Common myeloid progenitor, CD34-positive (primary cell): ENCODE measurements around the gene ASCC1.

Experiments used
- CTCF ChIA-PET: fragments of 350-600 bp; sonication (Branson Sonifier 250); formaldehyde crosslinking; loops from one replicate; lab custom pipeline; 2021; ENCODE audit warnings: antibody characterized with exemption; lab: Charles Lee
- POLR2A ChIA-PET: fragments of 350-600 bp; sonication (Branson Sonifier 250); formaldehyde crosslinking; loops from one replicate; lab custom pipeline; 2021; ENCODE audit warnings: antibody characterized with exemption; lab: Charles Lee
- DNase-seq, 3 donors: peaks; one replicate each; pipeline versions ENCODE4 v3.0.0 to v3.0.0-alpha.2; 2013
- H3K27ac ChIP-seq, 2 experiments: 1 replicate in 1 of 2; 2 replicates in 1 of 2; pipeline ENCODE4 v1.7.0; 2013; ENCODE audit warnings: inconsistent platforms in 2 of 2, low read length in 2 of 2, mild to moderate bottlenecking in 2 of 2, low read depth in 1 of 2, moderate library complexity in 1 of 2; ENCODE audit not compliant: severe bottlenecking in 2 of 2, insufficient read depth in 1 of 2, poor library complexity in 1 of 2
- H3K27me3 ChIP-seq, 5 experiments: replicated peaks in 2 of 5; 1 replicate in 3 of 5; 2 replicates in 2 of 5; pipeline versions ENCODE4 v1.6.1 to v1.7.0; 2013; ENCODE audit warnings: low read length in 4 of 5, mild to moderate bottlenecking in 2 of 5, moderate library complexity in 2 of 5, inconsistent platforms in 1 of 5; ENCODE audit not compliant: insufficient read depth in 5 of 5, control insufficient read depth in 4 of 5
- H3K36me3 ChIP-seq, 4 experiments: 1 replicate in 2 of 4; 2 replicates in 2 of 4; pipeline versions ENCODE4 v1.6.1 to v1.7.0; 2013; ENCODE audit warnings: low read length in 3 of 4, control low read depth in 1 of 4, mild to moderate bottlenecking in 1 of 4; ENCODE audit not compliant: control insufficient read depth in 4 of 4, insufficient read depth in 4 of 4
- H3K4me1 ChIP-seq, 4 experiments: 1 replicate in 3 of 4; 2 replicates in 1 of 4; pipeline versions ENCODE4 v1.6.1 to v1.7.1; 2013; ENCODE audit warnings: low read length in 3 of 4, mild to moderate bottlenecking in 3 of 4, control low read depth in 1 of 4, inconsistent platforms in 1 of 4, moderate library complexity in 1 of 4; ENCODE audit not compliant: control insufficient read depth in 4 of 4, insufficient read depth in 4 of 4; ENCODE audit errors: control extremely low read depth in 1 of 4
- H3K4me3 ChIP-seq, 7 experiments: 1 replicate in 4 of 7; 2 replicates in 3 of 7; pipeline versions ENCODE4 v1.5.1 to v1.7.0; 2013; ENCODE audit warnings: mild to moderate bottlenecking in 7 of 7, low read length in 6 of 7, moderate library complexity in 6 of 7, inconsistent platforms in 2 of 7, low read depth in 2 of 7, control low read depth in 1 of 7; ENCODE audit not compliant: insufficient read depth in 4 of 7, control insufficient read depth in 1 of 7; ENCODE audit errors: extremely low read depth in 1 of 7
- H3K9me3 ChIP-seq, 5 experiments: 1 replicate in 4 of 5; 2 replicates in 1 of 5; pipeline versions ENCODE4 v1.6.1 to v1.7.1; 2013; ENCODE audit warnings: low read length in 4 of 5, mild to moderate bottlenecking in 2 of 5, inconsistent platforms in 1 of 5, low read depth in 1 of 5, moderate library complexity in 1 of 5; ENCODE audit not compliant: control insufficient read depth in 4 of 5, insufficient read depth in 2 of 5; ENCODE audit errors: control extremely low read depth in 1 of 5
- WGBS: methylation state at CpG from one replicate; pipeline ENCODE4 v1.1.5; 2013; ENCODE audit not compliant: insufficient coverage; 5-methylcytosine and 5-hydroxymethylcytosine counted together

ASCC1 gene

GRCh38 chr10:72082856-72083789, 133.0 kb downstream of the ASCC1 start:
- Histone ChIP-seq H3K27ac (no peak overlapping the region), H3K27me3 (peaks cover 0 to 19% (median 4%) of the 10 kb centered on the region in 5 experiments), H3K9me3 (no peaks in the 10 kb centered on the region), H3K36me3 (no peaks in the 10 kb centered on the region), H3K4me3 (no peak overlapping the region), H3K4me1 (peaks cover 0 to 30% (median 24%) of the 10 kb centered on the region in 4 experiments)
- ChIA-PET POLR2A (interaction anchor here (0.7 kb wide), 1 partner anchor 38 kb away, joined by 3 read pairs; no protein-coding TSS in a partner anchor), CTCF (no interaction called here)
- WGBS = 96% methylated on average over 4 of the region's 6 CpGs
- DNase-seq = no peak

GRCh38 chr10:72081772-72082590, 134.1 kb downstream of the ASCC1 start:
- Histone ChIP-seq H3K4me1 (peaks cover 0 to 20% (median 13%) of the 10 kb centered on the region in 4 experiments), H3K4me3 (no peak overlapping the region), H3K27me3 (peaks cover 0 to 8% (median 0%) of the 10 kb centered on the region in 5 experiments), H3K27ac (no peak overlapping the region), H3K9me3 (no peaks in the 10 kb centered on the region), H3K36me3 (no peaks in the 10 kb centered on the region)
- 99% methylated on average over 8 of the region's 14 CpGs for WGBS
- no peak for DNase-seq
- ChIA-PET CTCF (no interaction called here), POLR2A (no interaction called here)

GRCh38 chr10:72081210-72081609, 134.9 kb downstream of the ASCC1 start:
- WGBS = 97% methylated on average over 6 of the region's 9 CpGs
- ChIA-PET POLR2A (no interaction called here), CTCF (no interaction called here)
- Histone ChIP-seq H3K27ac (no peak overlapping the region), H3K9me3 (no peaks in the 10 kb centered on the region), H3K27me3 (peaks cover 0 to 1% (median 0%) of the 10 kb centered on the region in 5 experiments), H3K4me1 (peaks cover 0 to 13% (median 5%) of the 10 kb centered on the region in 4 experiments), H3K4me3 (no peak overlapping the region), H3K36me3 (no peaks in the 10 kb centered on the region)
- no peak for DNase-seq

- Histone ChIP-seq H3K4me1 (peaks cover 0 to 13% (median 3%) of the 10 kb centered on the region in 4 experiments), H3K36me3 (no peaks in the 10 kb centered on the region), H3K27ac (peak overlapping the region in 1 of 2 experiments; percentile 40), H3K27me3 (no peaks in the 10 kb centered on the region), H3K9me3 (no peaks in the 10 kb centered on the region), H3K4me3 (no peak overlapping the region)
- ChIA-PET CTCF (interaction anchor here (2.0 to 2.2 kb wide), 2 partner anchors 10 to 31 kb away, joined by 6 to 7 read pairs; no protein-coding TSS in a partner anchor), POLR2A (no interaction called here)
- 93% methylated on average over 10 of the region's 14 CpGs for WGBS
- DNase-seq = no peak
These were observed 135.8 kb downstream of the ASCC1 start for GRCh38 chr10:72080042-72080975.

DNA sequence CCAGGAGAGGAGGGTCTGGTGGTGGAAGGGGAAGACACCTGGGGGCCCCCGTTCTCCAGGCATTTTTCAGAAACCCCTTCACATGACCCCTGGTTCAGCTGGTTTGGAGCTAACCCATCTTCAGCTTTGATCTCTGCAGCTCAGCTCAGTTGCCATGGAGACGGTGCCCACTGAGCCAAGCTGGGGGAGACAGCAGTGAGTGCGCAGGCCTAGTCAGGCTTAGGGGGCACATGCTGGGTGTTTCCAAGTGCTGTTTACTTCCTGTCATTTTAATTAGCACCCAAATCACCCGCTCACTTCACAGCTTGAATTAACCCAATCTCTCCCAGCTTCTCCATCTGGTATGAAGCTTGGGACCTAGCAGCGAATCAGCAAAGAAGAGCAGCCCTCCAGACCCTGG, 136.7 kb downstream of the ASCC1 start:
- no peak overlapping the region for H3K4me3 ChIP-seq
- 71% methylated on average over 4 of the region's 5 CpGs for WGBS
- no peaks in the 10 kb centered on the region for H3K36me3 ChIP-seq
- ChIA-PET POLR2A (no interaction called here), CTCF (interaction anchor here (0.9 to 2.2 kb wide), 3 partner anchors 9 to 30 kb away, joined by 3 to 7 read pairs (median 6); no protein-coding TSS in a partner anchor)
- H3K27ac ChIP-seq = peak overlapping the region in 1 of 2 experiments; percentile 40
- H3K4me1 ChIP-seq = peaks cover 0 to 23% (median 4%) of the 10 kb centered on the region in 4 experiments
- H3K9me3 ChIP-seq = no peaks in the 10 kb centered on the region
- peak in 2 of 3 donors; percentile 66 to 76 for DNase-seq
- no peaks in the 10 kb centered on the region for H3K27me3 ChIP-seq

DNA sequence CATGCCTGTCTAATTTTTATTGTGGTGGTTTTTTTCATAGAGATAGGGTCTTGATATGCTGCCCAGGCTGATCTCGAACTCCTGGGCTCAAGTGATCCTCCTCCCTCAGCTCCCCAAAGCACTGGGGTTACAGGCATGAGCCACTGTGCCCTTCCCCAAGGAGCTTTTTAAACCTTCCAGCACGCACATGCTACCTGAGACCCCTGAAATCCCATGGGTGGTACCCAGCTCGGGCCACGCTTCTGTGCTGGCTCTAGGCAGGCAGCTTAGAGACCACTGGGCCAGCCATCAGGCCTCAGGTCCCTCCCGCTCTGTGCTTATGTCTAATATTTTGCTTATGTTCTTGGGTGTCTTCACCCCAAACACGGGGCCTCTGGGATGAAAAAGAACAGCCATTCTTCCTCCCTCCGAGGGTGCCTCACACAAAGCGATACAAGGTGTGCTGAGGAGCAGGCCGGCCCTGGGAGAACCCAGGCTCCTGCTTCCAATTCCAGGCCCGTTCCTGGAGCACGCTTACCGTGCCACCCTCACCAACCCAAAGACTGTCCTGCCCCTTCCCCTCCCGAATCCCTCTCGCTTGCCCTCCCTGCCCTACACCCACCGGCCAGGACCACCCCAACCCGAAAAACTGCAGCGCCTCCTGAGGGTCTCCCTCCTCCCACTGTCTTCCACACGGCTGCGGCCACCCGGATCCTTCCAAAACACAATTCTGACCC, 138.6 kb downstream of the ASCC1 start:
- no peaks in the 10 kb centered on the region for H3K27me3 ChIP-seq
- WGBS = 97% methylated on average over 16 of the region's 20 CpGs
- no peak overlapping the region for H3K27ac ChIP-seq
- H3K4me3 ChIP-seq = no peak overlapping the region
- no peaks in the 10 kb centered on the region for H3K9me3 ChIP-seq
- no peak for DNase-seq
- CTCF ChIA-PET = interaction anchor here (1.2 kb wide), 1 partner anchor 12 kb away, joined by 4 read pairs; no protein-coding TSS in a partner anchor
- POLR2A ChIA-PET = no interaction called here
- H3K36me3 ChIP-seq = no peaks in the 10 kb centered on the region
- peaks cover 0 to 42% (median 11%) of the 10 kb centered on the region in 4 experiments for H3K4me1 ChIP-seq
